D341Med (cell line): ENCODE measurements around the gene SLIT1.
A peak's percentile ranks its signal among the peaks of the same experiment; 100 is the strongest.

Source experiments
- DNase-seq: peaks from one replicate; pipeline ENCODE4 v3.0.0; 2012; ENCODE audit warnings: low spot score

The SLIT1 gene

GRCh38 chr10:97169911-97170693 lies 15.7 kb downstream of the SLIT1 start:
- no peak for DNase-seq

- peak; percentile 53 for DNase-seq
Measured at GRCh38 chr10:97169063-97169462, 16.7 kb downstream of the SLIT1 start.

GRCh38 chr10:97168645-97169044 lies 17.1 kb downstream of the SLIT1 start:
- no peak for DNase-seq

- DNase-seq = no peak
Measured at GRCh38 chr10:97165499-97165898, 20.3 kb downstream of the SLIT1 start.

- DNase-seq = no peak
Measured at GRCh38 chr10:97163781-97164501, 21.8 kb downstream of the SLIT1 start.

- no peak for DNase-seq
Measured at GRCh38 chr10:97163181-97163580, 22.6 kb downstream of the SLIT1 start.

GRCh38 chr10:97159646-97160305 lies 26.0 kb downstream of the SLIT1 start:
- no peak for DNase-seq

GRCh38 chr10:97157578-97158095 lies 28.1 kb downstream of the SLIT1 start:
- DNase-seq = no peak

- no peak for DNase-seq
Measured at GRCh38 chr10:97154781-97155180, 31.0 kb downstream of the SLIT1 start.

- no peak for DNase-seq
Measured at GRCh38 chr10:97154162-97154561, 31.6 kb downstream of the SLIT1 start.

GRCh38 chr10:97153270-97153850 lies 32.4 kb downstream of the SLIT1 start:
- no peak for DNase-seq

- DNase-seq = no peak
Measured at GRCh38 chr10:97151307-97151914, 34.3 kb downstream of the SLIT1 start.

GRCh38 chr10:97150616-97151015 lies 35.1 kb downstream of the SLIT1 start:
- DNase-seq = no peak

- no peak for DNase-seq
Measured at GRCh38 chr10:97150013-97150595, 35.7 kb downstream of the SLIT1 start.

- peak; percentile 58 for DNase-seq
Measured at GRCh38 chr10:97149079-97149531, 36.7 kb downstream of the SLIT1 start.

GRCh38 chr10:97144297-97144696 lies 41.5 kb downstream of the SLIT1 start:
- no peak for DNase-seq

- no peak for DNase-seq
Measured at GRCh38 chr10:97142834-97143233, 42.9 kb downstream of the SLIT1 start.

GRCh38 chr10:97140902-97141745 lies 44.6 kb downstream of the SLIT1 start:
- no peak for DNase-seq

GRCh38 chr10:97140049-97140846 lies 45.5 kb downstream of the SLIT1 start:
- DNase-seq = no peak

GRCh38 chr10:97139651-97140048 lies 46.1 kb downstream of the SLIT1 start:
- no peak for DNase-seq
